H1 (cell line): Measurements from ENCODE around the gene ACOT12. TPM values are rescaled to one million over a fixed set of nuclear protein-coding genes. Genes with fewer than 3 reads are reported as not detected.

ENCODE experiments used
- CTCF ChIA-PET: fragments of 300-600 bp; sonication (Branson Sonifier 250); formaldehyde crosslinking; loops from one replicate; lab custom pipeline; 2021; ENCODE audit not compliant: partially characterized antibody; lab: Charles Lee
- POLR2A ChIA-PET: fragments of 300-600 bp; sonication (Branson Sonifier 250); formaldehyde crosslinking; loops from one replicate; lab custom pipeline; 2021; ENCODE audit warnings: inconsistent platforms; ENCODE audit not compliant: partially characterized antibody; lab: Charles Lee
- DNase-seq, 2 experiments: peaks; one replicate each; pipeline versions ENCODE4 v3.0.0 to v3.0.0-alpha.2; 2010 to 2022; ENCODE audit warnings: low spot score in 2 of 2, low read depth in 1 of 2, mixed read lengths in 1 of 2
- FAIRE-seq: peaks from 2 replicates; lab custom pipeline; 2011; peaks lifted over from hg19 to GRCh38; lab: Jason Lieb, UNC
- H2AFZ ChIP-seq: 2 replicates; pipeline ENCODE4 v1.8.1; 2012; ENCODE audit warnings: low read length, inconsistent platforms
- H2AK5ac ChIP-seq: 2 replicates; pipeline ENCODE4 v1.6.1; 2013; ENCODE audit warnings: low read depth, low read length
- H2BK120ac ChIP-seq: replicated peaks from 2 replicates; pipeline ENCODE3; 2013; ENCODE audit warnings: low read depth, low read length, inconsistent platforms
- H2BK12ac ChIP-seq: 2 replicates; pipeline ENCODE4 v1.6.1; 2013; ENCODE audit warnings: low read depth, low read length
- H2BK15ac ChIP-seq: 2 replicates; pipeline ENCODE4 v1.6.1; 2013; ENCODE audit warnings: low read length
- H2BK20ac ChIP-seq: 2 replicates; pipeline ENCODE4 v1.6.1; 2013; ENCODE audit warnings: low read length
- H2BK5ac ChIP-seq: 2 replicates; pipeline ENCODE4 v1.6.1; 2013; ENCODE audit warnings: low read depth, low read length
- H3K14ac ChIP-seq: 2 replicates; pipeline ENCODE4 v1.6.1; 2013; ENCODE audit warnings: inconsistent platforms; ENCODE audit not compliant: insufficient read length
- H3K18ac ChIP-seq: 2 replicates; pipeline ENCODE4 v1.6.1; 2013; ENCODE audit warnings: low read length; ENCODE audit errors: extremely low read depth
- H3K23ac ChIP-seq: 2 replicates; pipeline ENCODE4 v1.6.1; 2013; ENCODE audit warnings: inconsistent platforms; ENCODE audit not compliant: insufficient read length
- H3K23me2 ChIP-seq: 2 replicates; pipeline ENCODE4 v1.6.1; 2013; ENCODE audit warnings: low read depth, low read length
- H3K27ac ChIP-seq: 2 replicates; pipeline ENCODE4 v1.6.1; 2011; ENCODE audit warnings: low read depth, low read length, inconsistent platforms
- H3K27me3 ChIP-seq, 4 experiments: replicated peaks in 1 of 4; 1 replicate in 1 of 4; 2 replicates in 3 of 4; pipeline versions ENCODE4 v1.6.1 to v1.8.1; 2011 to 2013; ENCODE audit warnings: low read length in 3 of 4, mild to moderate bottlenecking in 3 of 4, inconsistent platforms in 2 of 4, mixed read lengths in 2 of 4, moderate library complexity in 1 of 4; ENCODE audit not compliant: control insufficient read depth in 3 of 4, insufficient read depth in 3 of 4; ENCODE audit errors: extremely low read depth in 1 of 4
- H3K36me3 ChIP-seq, 4 experiments: 2 replicates each; pipeline versions ENCODE4 v1.6.1 to v1.8.1; 2011 to 2013; ENCODE audit warnings: mild to moderate bottlenecking in 4 of 4, low read length in 3 of 4, moderate library complexity in 2 of 4, control low read depth in 1 of 4, inconsistent platforms in 1 of 4; ENCODE audit not compliant: insufficient read depth in 4 of 4, control insufficient read depth in 2 of 4
- H3K4ac ChIP-seq: replicated peaks from 2 replicates; pipeline ENCODE3; 2013; ENCODE audit warnings: low read length, low read depth, mixed read lengths, inconsistent platforms; ENCODE audit not compliant: insufficient read length
- H3K4me1 ChIP-seq, 4 experiments: replicated peaks in 1 of 4; 1 replicate in 1 of 4; 2 replicates in 3 of 4; pipeline versions ENCODE4 v1.6.1 to v1.8.1; 2011 to 2013; ENCODE audit warnings: low read length in 3 of 4, inconsistent platforms in 2 of 4, mixed read lengths in 1 of 4; ENCODE audit not compliant: insufficient read depth in 4 of 4, control insufficient read depth in 3 of 4
- H3K4me2 ChIP-seq, 2 experiments: 2 replicates each; pipeline versions ENCODE4 v1.6.1 to v1.8.1; 2011 to 2013; ENCODE audit warnings: low read depth in 2 of 2, low read length in 2 of 2, control low read depth in 1 of 2, inconsistent platforms in 1 of 2, mild to moderate bottlenecking in 1 of 2; ENCODE audit not compliant: insufficient read depth in 1 of 2
- H3K4me3 ChIP-seq, 4 experiments: fragments of 200-600, 300-600 bp in 1 of 4; sonication (generic), shearing (Covaris generic), sonication (Bioruptor Twin) in 1 of 4; 2 replicates each; pipeline versions ENCODE4 v1.5.1 to v1.8.1; 2011 to 2016; ENCODE audit warnings: low read length in 4 of 4, low read depth in 3 of 4, control low read depth in 2 of 4, inconsistent platforms in 2 of 4, mild to moderate bottlenecking in 2 of 4, mixed read lengths in 1 of 4, moderate library complexity in 1 of 4; ENCODE audit not compliant: insufficient read depth in 2 of 4; ENCODE audit errors: extremely low read depth in 1 of 4
- H3K56ac ChIP-seq: replicated peaks from 2 replicates; pipeline ENCODE3; 2013; ENCODE audit warnings: low read depth, mild to moderate bottlenecking, mixed read lengths, low read length, inconsistent platforms; ENCODE audit not compliant: insufficient read length
- H3K79me1 ChIP-seq: 2 replicates; pipeline ENCODE4 v1.6.1; 2013; ENCODE audit warnings: low read depth, low read length, control low read depth
- H3K79me2 ChIP-seq, 2 experiments: 2 replicates each; pipeline versions ENCODE4 v1.6.1 to v1.8.1; 2012 to 2013; ENCODE audit warnings: low read length in 2 of 2, mild to moderate bottlenecking in 2 of 2, inconsistent platforms in 1 of 2; ENCODE audit not compliant: insufficient read depth in 2 of 2, control insufficient read depth in 1 of 2
- H3K9ac ChIP-seq, 4 experiments: replicated peaks in 1 of 4; 1 replicate in 1 of 4; 2 replicates in 3 of 4; pipeline versions ENCODE4 v1.6.1 to v1.8.1; 2011 to 2013; ENCODE audit warnings: low read depth in 3 of 4, low read length in 3 of 4, control low read depth in 2 of 4, mild to moderate bottlenecking in 2 of 4, moderate library complexity in 2 of 4, inconsistent platforms in 1 of 4; ENCODE audit errors: extremely low read depth in 1 of 4
- H3K9me3 ChIP-seq, 2 experiments: 2 replicates each; pipeline versions ENCODE4 v1.6.1 to v1.8.1; 2012 to 2013; ENCODE audit warnings: mild to moderate bottlenecking in 2 of 2, moderate library complexity in 2 of 2, control low read depth in 1 of 2, inconsistent platforms in 1 of 2, low read depth in 1 of 2, low read length in 1 of 2, mixed read lengths in 1 of 2; ENCODE audit not compliant: insufficient read depth in 2 of 2
- H4K20me1 ChIP-seq, 2 experiments: replicated peaks in 1 of 2; 2 replicates each; pipeline versions ENCODE3 to v1.8.1; 2011 to 2013; ENCODE audit warnings: inconsistent platforms in 2 of 2, low read length in 2 of 2, mild to moderate bottlenecking in 1 of 2; ENCODE audit not compliant: insufficient read depth in 2 of 2, control insufficient read depth in 1 of 2
- H4K5ac ChIP-seq: 2 replicates; pipeline ENCODE4 v1.6.1; 2013; ENCODE audit warnings: low read length, low read depth, mixed read lengths, inconsistent platforms; ENCODE audit not compliant: insufficient read length
- H4K8ac ChIP-seq: 2 replicates; pipeline ENCODE4 v1.8.0; 2013; ENCODE audit warnings: mild to moderate bottlenecking, moderate library complexity, low read length, inconsistent platforms; ENCODE audit not compliant: insufficient read depth; ENCODE audit errors: extremely low read depth
- H4K91ac ChIP-seq: replicated peaks from 2 replicates; pipeline ENCODE3; 2013; ENCODE audit warnings: low read length, mixed read lengths, inconsistent platforms; ENCODE audit not compliant: insufficient read length
- ATF2 ChIP-seq: IDR thresholded peaks from 2 replicates; pipeline ENCODE4 v1.6.1; 2012; ENCODE audit warnings: low read length, inconsistent platforms
- BRCA1 ChIP-seq: IDR thresholded peaks from 2 replicates; pipeline ENCODE4 v1.6.1; 2012; ENCODE audit warnings: low read depth, low read length, improper control_type of control experiment
- CBX5 ChIP-seq: fragments of 300-800, 300-1000 bp; sonication (generic); IDR thresholded peaks from 2 replicates; pipeline ENCODE4 v1.7.1; 2016; ENCODE audit warnings: antibody characterized with exemption, low read length, low read depth
- GTF2F1 ChIP-seq: IDR thresholded peaks from 2 replicates; pipeline ENCODE4 v1.6.1; 2012; ENCODE audit warnings: low read depth, low read length, improper control_type of control experiment, borderline replicate concordance
- RFX5 ChIP-seq: IDR thresholded peaks from 2 replicates; pipeline ENCODE4 v1.6.1; 2011; ENCODE audit warnings: low read depth, low read length, improper control_type of control experiment, borderline replicate concordance
- SIN3A ChIP-seq, 2 experiments: IDR thresholded peaks in 1 of 2; conservative IDR thresholded peaks in 1 of 2; 2 replicates each; pipeline ENCODE4 v1.6.1; 2011 to 2012; ENCODE audit warnings: low read length in 2 of 2, improper control_type of control experiment in 1 of 2, low read depth in 1 of 2, mild to moderate bottlenecking in 1 of 2
- SIX5 ChIP-seq: IDR thresholded peaks from 2 replicates; pipeline ENCODE4 v1.6.1; 2011; ENCODE audit warnings: mild to moderate bottlenecking, low read depth, low read length
- TAF7 ChIP-seq: optimal IDR thresholded peaks from 2 replicates; pipeline ENCODE3; 2011; ENCODE audit warnings: low read depth, mild to moderate bottlenecking, inconsistent platforms, low read length, moderate library complexity, borderline replicate concordance
- TEAD4 ChIP-seq: IDR thresholded peaks from 2 replicates; pipeline ENCODE4 v1.6.1; 2012; ENCODE audit warnings: low read depth, low read length, inconsistent platforms, mixed read lengths
- WGBS, 2 experiments: shearing (Covaris generic) in 1 of 2; methylation state at CpG; one replicate each; pipeline versions ENCODE4 v1.1.6 to v1.1.7; 2013 to 2015; ENCODE audit warnings: low lambda C conversion rate in 2 of 2, mixed read lengths in 2 of 2, inconsistent platforms in 1 of 2, low coverage in 1 of 2, missing lambda C conversion rate in 1 of 2; ENCODE audit not compliant: insufficient replicate concordance in 2 of 2, insufficient coverage in 1 of 2, insufficient read length in 1 of 2; ENCODE audit errors: extremely low coverage in 1 of 2, missing lambda C conversion rate in 1 of 2; 5-methylcytosine and 5-hydroxymethylcytosine counted together
- polyA plus RNA-seq, 7 experiments: library from polyadenylated mRNA; depleted of rRNA in 3 of 7; stranded (reverse) in 5 of 7; unstranded in 2 of 7; fragments of >200 nt in 5 of 7; fragments of 200-250 nt in 2 of 7; gene quantifications; 1 replicate in 5 of 7; 2 replicates in 1 of 7; 4 replicates in 1 of 7; pipeline versions ENCODE4 v1.2.1 to v1.2.3, GENCODE V29; 2011 to 2013; ENCODE audit warnings: missing spikeins in 2 of 7, mixed read lengths in 2 of 7
- total RNA-seq: library from RNA; stranded (reverse); fragmentation: NEBNext Ultra II Directional; extraction: Animal tissue kit (Norgen Biotek cat#: 25700); gene quantifications from 2 replicates; pipeline ENCODE4 v1.2.1, GENCODE V29; 2021

Gene ACOT12
- total and polyA plus RNA-seq, 2 of the 8 experiments (the other 6 are each of a cell fraction or from before 2014, with no cell fraction given): 0.29 TPM; not detected in 1

GRCh38 chr5:81301271-81302015, 92.5 kb downstream of the ACOT12 start, which contains the start of gene ZCCHC9:
Gene ZCCHC9, plus strand, starts transcription at chr5:81301587. Its CDS starts 3,171 bp downstream, at chr5:81304758.
- H3K79me2 ChIP-seq: peaks cover 4 to 47% of the 10 kb centered on the region in 2 experiments; a peak in 3 of 4 replicates
- peaks cover 3% of the 10 kb centered on the region; the same call in 1 of the 2 replicates for H3K23me2 ChIP-seq
- H2BK5ac ChIP-seq: peak within 1 kb of the TSS; percentile 96
- H3K79me1 ChIP-seq: 0 out of 2 replicates have a peak, but pooled peaks cover 3% of the 10 kb centered on the region
- 3% methylated on average over 54 of the region's 54 CpGs; no CpG with 5 or more reads in 1 of the 2 experiments for WGBS, 2 experiments
- peak within 1 kb of the TSS; percentile 100 for H4K5ac ChIP-seq
- H2BK15ac ChIP-seq: no peak within 1 kb of the TSS; the same call in 1 of the 2 replicates
- H2AFZ ChIP-seq: peak within 1 kb of the TSS; percentile 95
- peak within 1 kb of the TSS; percentile 98 for H4K8ac ChIP-seq
- no peak within 1 kb of the TSS for H2BK20ac ChIP-seq
- peak within 1 kb of the TSS; percentile 83 to 95 (median 92) for H3K4me3 ChIP-seq
- H2BK12ac ChIP-seq: peak within 1 kb of the TSS; percentile 69
- FAIRE-seq (peak; percentile 90), DNase-seq (peak; percentile 87 to 91)
- H3K9me3 ChIP-seq: no peaks in the 10 kb centered on the region
- peak within 1 kb of the TSS; percentile 63 for H2BK120ac ChIP-seq
- H3K4me2 ChIP-seq: peak within 1 kb of the TSS; percentile 81 to 86
- peak within 1 kb of the TSS; percentile 42 for H3K14ac ChIP-seq
- H3K23ac ChIP-seq: no peak within 1 kb of the TSS
- ChIA-PET CTCF (interaction anchor here (0.8 to 3.9 kb wide), 8 partner anchors 10 to 204 kb away, joined by 3 to 19 read pairs (median 4); partner anchors contain the start of gene CKMT2), POLR2A (interaction anchor here (0.7 to 3.7 kb wide), 10 partner anchors 13 to 976 kb away, joined by 3 to 33 read pairs (median 4); partner anchors contain the start of genes ACOT12, CKMT2 and SSBP2)
- H3K4me1 ChIP-seq: peaks cover 0 to 8% (median 5%) of the 10 kb centered on the region in 4 experiments; a peak in 3 of 7 replicates
- H3K27ac ChIP-seq: peak within 1 kb of the TSS; percentile 83
- H2AK5ac ChIP-seq: no peak within 1 kb of the TSS
- peak within 1 kb of the TSS; percentile 96 for H3K4ac ChIP-seq
- peak within 1 kb of the TSS; percentile 99 for H3K18ac ChIP-seq
- peak within 1 kb of the TSS; percentile 88 to 96 (median 94) for H3K9ac ChIP-seq
- peaks cover 0 to 4% (median 0%) of the 10 kb centered on the region in 4 experiments; a peak in 1 of 8 replicates for H3K36me3 ChIP-seq
- H3K27me3 ChIP-seq: no peaks in the 10 kb centered on the region
- peak within 1 kb of the TSS; percentile 94 for H3K56ac ChIP-seq
- no peaks in the 10 kb centered on the region for H4K20me1 ChIP-seq
- H4K91ac ChIP-seq: peak within 1 kb of the TSS; percentile 97
- TF ChIP-seq ATF2 (0 out of 2 replicates have a peak, but pooled peaks have one; percentile 16), BRCA1 (no peak), TAF7 (peak; percentile 73), GTF2F1 (0 out of 2 replicates have a peak, but pooled peaks have one; percentile 38), CBX5 (no peak), RFX5 (no peak), SIX5 (no peak), SIN3A (conservative IDR thresholded peaks at IDR 0.05 in 1 of 2, IDR thresholded peaks at IDR 0.05 in 1 of 2; ENCODE audit: low read depth in 1 of 2, low read length in 2 of 2) (peak; percentile 39 to 88; a peak in 2 of 4 replicates), TEAD4 (no peak; the same call in 1 of the 2 replicates)
